Ishikawa (cell line): ENCODE data around the gene PROCA1.

Experiments
- CEBPB ChIP-seq: IDR thresholded peaks from 2 replicates; pipeline ENCODE4 v1.6.1; 2012
- CREB1 ChIP-seq: IDR thresholded peaks from 2 replicates; pipeline ENCODE4 v1.6.1; 2012; ENCODE audit warnings: low read depth
- EGR1 ChIP-seq: IDR thresholded peaks from 2 replicates; pipeline ENCODE4 v1.6.1; 2012
- EP300 ChIP-seq: IDR thresholded peaks from 2 replicates; pipeline ENCODE4 v1.6.1; 2012; ENCODE audit warnings: borderline replicate concordance
- RAD21 ChIP-seq: IDR thresholded peaks from 2 replicates; pipeline ENCODE4 v1.6.1; 2012; ENCODE audit warnings: low read depth
- TAF1 ChIP-seq: IDR thresholded peaks from 2 replicates; pipeline ENCODE4 v1.6.1; 2012; ENCODE audit warnings: low read depth, mild to moderate bottlenecking
- TCF12 ChIP-seq: IDR thresholded peaks from 2 replicates; pipeline ENCODE4 v1.6.1; 2012; ENCODE audit warnings: low read depth
- YY1 ChIP-seq: IDR thresholded peaks from 2 replicates; pipeline ENCODE4 v1.6.1; 2012; ENCODE audit warnings: low read depth
- ZBTB7A ChIP-seq: IDR thresholded peaks from 2 replicates; pipeline ENCODE4 v1.6.1; 2012; ENCODE audit warnings: low read depth
- TF ChIP-seq, protein P1 (sequence below): IDR thresholded peaks from 2 replicates; pipeline ENCODE4 v1.6.1; 2012
- TF ChIP-seq, protein P2 (sequence below): IDR thresholded peaks from 2 replicates; pipeline ENCODE4 v1.6.1; 2012
- TF ChIP-seq, protein P3 (sequence below): IDR thresholded peaks from 2 replicates; pipeline ENCODE4 v1.6.1; 2012; ENCODE audit warnings: low read depth, mild to moderate bottlenecking

DNA sequence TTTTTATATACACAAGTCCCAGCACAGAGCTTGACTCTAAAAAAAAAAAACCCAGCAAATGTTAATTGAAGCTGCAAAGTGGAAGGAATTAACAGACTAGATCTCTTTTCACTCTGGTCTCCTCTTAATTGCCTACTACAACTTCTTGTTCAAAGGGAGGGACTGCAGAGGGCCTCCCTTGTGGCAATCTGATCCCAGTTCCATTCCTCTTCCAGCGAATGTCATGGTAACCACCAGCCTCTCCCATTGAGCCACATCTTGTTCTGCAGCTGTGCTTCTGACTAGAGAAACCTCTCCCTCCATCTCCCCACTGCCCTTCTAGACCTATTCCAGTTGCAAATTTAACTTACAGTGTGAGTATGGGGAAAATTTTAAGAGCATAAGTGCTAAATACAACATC is 43.8 kb downstream of the PROCA1 start:
- TF ChIP-seq, protein P1, sequence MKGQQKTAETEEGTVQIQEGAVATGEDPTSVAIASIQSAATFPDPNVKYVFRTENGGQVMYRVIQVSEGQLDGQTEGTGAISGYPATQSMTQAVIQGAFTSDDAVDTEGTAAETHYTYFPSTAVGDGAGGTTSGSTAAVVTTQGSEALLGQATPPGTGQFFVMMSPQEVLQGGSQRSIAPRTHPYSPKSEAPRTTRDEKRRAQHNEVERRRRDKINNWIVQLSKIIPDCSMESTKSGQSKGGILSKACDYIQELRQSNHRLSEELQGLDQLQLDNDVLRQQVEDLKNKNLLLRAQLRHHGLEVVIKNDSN, result no peak
- TF ChIP-seq, protein P2, sequence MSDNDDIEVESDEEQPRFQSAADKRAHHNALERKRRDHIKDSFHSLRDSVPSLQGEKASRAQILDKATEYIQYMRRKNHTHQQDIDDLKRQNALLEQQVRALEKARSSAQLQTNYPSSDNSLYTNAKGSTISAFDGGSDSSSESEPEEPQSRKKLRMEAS, result no peak
- TF ChIP-seq EGR1, result no peak
- no peak for TF ChIP-seq EP300
- TF ChIP-seq, protein P3, sequence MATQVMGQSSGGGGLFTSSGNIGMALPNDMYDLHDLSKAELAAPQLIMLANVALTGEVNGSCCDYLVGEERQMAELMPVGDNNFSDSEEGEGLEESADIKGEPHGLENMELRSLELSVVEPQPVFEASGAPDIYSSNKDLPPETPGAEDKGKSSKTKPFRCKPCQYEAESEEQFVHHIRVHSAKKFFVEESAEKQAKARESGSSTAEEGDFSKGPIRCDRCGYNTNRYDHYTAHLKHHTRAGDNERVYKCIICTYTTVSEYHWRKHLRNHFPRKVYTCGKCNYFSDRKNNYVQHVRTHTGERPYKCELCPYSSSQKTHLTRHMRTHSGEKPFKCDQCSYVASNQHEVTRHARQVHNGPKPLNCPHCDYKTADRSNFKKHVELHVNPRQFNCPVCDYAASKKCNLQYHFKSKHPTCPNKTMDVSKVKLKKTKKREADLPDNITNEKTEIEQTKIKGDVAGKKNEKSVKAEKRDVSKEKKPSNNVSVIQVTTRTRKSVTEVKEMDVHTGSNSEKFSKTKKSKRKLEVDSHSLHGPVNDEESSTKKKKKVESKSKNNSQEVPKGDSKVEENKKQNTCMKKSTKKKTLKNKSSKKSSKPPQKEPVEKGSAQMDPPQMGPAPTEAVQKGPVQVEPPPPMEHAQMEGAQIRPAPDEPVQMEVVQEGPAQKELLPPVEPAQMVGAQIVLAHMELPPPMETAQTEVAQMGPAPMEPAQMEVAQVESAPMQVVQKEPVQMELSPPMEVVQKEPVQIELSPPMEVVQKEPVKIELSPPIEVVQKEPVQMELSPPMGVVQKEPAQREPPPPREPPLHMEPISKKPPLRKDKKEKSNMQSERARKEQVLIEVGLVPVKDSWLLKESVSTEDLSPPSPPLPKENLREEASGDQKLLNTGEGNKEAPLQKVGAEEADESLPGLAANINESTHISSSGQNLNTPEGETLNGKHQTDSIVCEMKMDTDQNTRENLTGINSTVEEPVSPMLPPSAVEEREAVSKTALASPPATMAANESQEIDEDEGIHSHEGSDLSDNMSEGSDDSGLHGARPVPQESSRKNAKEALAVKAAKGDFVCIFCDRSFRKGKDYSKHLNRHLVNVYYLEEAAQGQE, result no peak
- TF ChIP-seq YY1, result no peak
- TF ChIP-seq CREB1, result no peak
- TF ChIP-seq TCF12, result no peak
- no peak for TF ChIP-seq TAF1
- TF ChIP-seq RAD21, result no peak
- no peak for TF ChIP-seq ZBTB7A
- TF ChIP-seq CEBPB, result no peak
